ENCODE data around the gene MAD1L1.

The MAD1L1 gene

GRCh38 chr7:2241580-2242540, 9.1 kb upstream of the MAD1L1 start, which contains the start of the genes MRM2 and NUDT1:
Gene MRM2, minus strand, starts transcription at chr7:2242205. Its CDS starts 36 bp downstream, at chr7:2242169.
Gene NUDT1, plus strand, starts transcription at chr7:2242226. Its CDS starts 2,349 bp downstream, at chr7:2244575.
- DNase-seq (ENCODE audit: low read depth), result peak; percentile 69

GRCh38 chr7:2239242-2239641, 6.5 kb upstream of the MAD1L1 start:
- DNase-seq (ENCODE audit: low read depth), result no peak

GRCh38 chr7:2237109-2237602, 4.4 kb upstream of the MAD1L1 start:
- DNase-seq (ENCODE audit: low read depth), result no peak

- DNase-seq (ENCODE audit: low read depth), result no peak
These were observed 1.2 kb upstream of the MAD1L1 start for GRCh38 chr7:2233926-2234325.

GRCh38 chr7:2231992-2232765, 566 bp downstream of the MAD1L1 start:
- no peak for DNase-seq (ENCODE audit: low read depth)

GRCh38 chr7:2230882-2231281, 1.9 kb downstream of the MAD1L1 start:
- no peak for DNase-seq (ENCODE audit: low read depth)

GRCh38 chr7:2230226-2230625, 2.5 kb downstream of the MAD1L1 start:
- DNase-seq (ENCODE audit: low read depth), result no peak

GRCh38 chr7:2229467-2229866, 3.3 kb downstream of the MAD1L1 start:
- DNase-seq (ENCODE audit: low read depth), result no peak

GRCh38 chr7:2228921-2229320, 3.8 kb downstream of the MAD1L1 start:
- DNase-seq (ENCODE audit: low read depth), result no peak

- DNase-seq (ENCODE audit: low read depth), result no peak
These were observed 5.0 kb downstream of the MAD1L1 start for GRCh38 chr7:2227699-2228098.

- DNase-seq (ENCODE audit: low read depth), result no peak
These were observed 6.9 kb downstream of the MAD1L1 start for GRCh38 chr7:2225830-2226229.

- DNase-seq (ENCODE audit: low read depth), result no peak
These were observed 7.4 kb downstream of the MAD1L1 start for GRCh38 chr7:2225336-2225735.

- DNase-seq (ENCODE audit: low read depth), result no peak
These were observed 7.8 kb downstream of the MAD1L1 start for GRCh38 chr7:2224934-2225333.

- no peak for DNase-seq (ENCODE audit: low read depth)
These were observed 8.2 kb downstream of the MAD1L1 start for GRCh38 chr7:2224491-2224928.

GRCh38 chr7:2223321-2223720, 9.4 kb downstream of the MAD1L1 start:
- no peak for DNase-seq (ENCODE audit: low read depth)

GRCh38 chr7:2222516-2222915, 10.2 kb downstream of the MAD1L1 start:
- DNase-seq (ENCODE audit: low read depth), result no peak

GRCh38 chr7:2220954-2221353, 11.8 kb downstream of the MAD1L1 start:
- no peak for DNase-seq (ENCODE audit: low read depth)

- no peak for DNase-seq (ENCODE audit: low read depth)
These were observed 12.2 kb downstream of the MAD1L1 start for GRCh38 chr7:2220506-2220905.

GRCh38 chr7:2220030-2220429, 12.7 kb downstream of the MAD1L1 start:
- no peak for DNase-seq (ENCODE audit: low read depth)

GRCh38 chr7:2219606-2220005, 13.1 kb downstream of the MAD1L1 start:
- no peak for DNase-seq (ENCODE audit: low read depth)

- DNase-seq (ENCODE audit: low read depth), result no peak
These were observed 13.6 kb downstream of the MAD1L1 start for GRCh38 chr7:2219136-2219535.

GRCh38 chr7:2218444-2218785, 14.3 kb downstream of the MAD1L1 start:
- no peak for DNase-seq (ENCODE audit: low read depth)
